GM12864 (cell line): ENCODE measurements around the gene TMEM132A.
A peak's percentile ranks its signal among the peaks of the same experiment; 100 is the strongest.

Source experiments
- DNase-seq: peaks from one replicate; pipeline ENCODE4 v3.0.0-alpha.2; 2011; ENCODE audit warnings: low read depth
- H3K4me3 ChIP-seq: 2 replicates; pipeline ENCODE4 v1.5.1; 2011; ENCODE audit warnings: mild to moderate bottlenecking, low read depth, low read length, control low read depth
- CTCF ChIP-seq: IDR thresholded peaks from 2 replicates; pipeline ENCODE4 v1.5.1; 2011; ENCODE audit warnings: low read depth, mild to moderate bottlenecking, moderate library complexity, low read length, control low read depth, inconsistent platforms; ENCODE audit errors: missing control alignments

The TMEM132A gene

GRCh38 chr11:60964801-60965200, 40.5 kb downstream of the TMEM132A start:
- TF ChIP-seq CTCF = no peak
- no peak for DNase-seq
- no peak overlapping the region for H3K4me3 ChIP-seq

GRCh38 chr11:60966890-60967289, 42.6 kb downstream of the TMEM132A start:
- DNase-seq = no peak

GRCh38 chr11:60968223-60968622, 44.0 kb downstream of the TMEM132A start:
- no peak overlapping the region for H3K4me3 ChIP-seq
- no peak for TF ChIP-seq CTCF
- DNase-seq = no peak

More at GRCh38 chr11:60966890-60967289, 42.6 kb downstream of the TMEM132A start:
- H3K4me3 ChIP-seq = no peak overlapping the region
- no peak for TF ChIP-seq CTCF

GRCh38 chr11:60970369-60970774, 46.1 kb downstream of the TMEM132A start:
- DNase-seq = no peak
- no peak overlapping the region for H3K4me3 ChIP-seq
- TF ChIP-seq CTCF = peak; percentile 93

- H3K4me3 ChIP-seq = no peak overlapping the region
- DNase-seq = no peak
- no peak for TF ChIP-seq CTCF
These were observed 46.6 kb downstream of the TMEM132A start for GRCh38 chr11:60970890-60971289.

- H3K4me3 ChIP-seq = no peak within 1 kb of the TSS; the same call in 1 of the 2 replicates
- no peak for TF ChIP-seq CTCF
- DNase-seq = no peak
These were observed 47.3 kb downstream of the TMEM132A start, which contains the start of gene CD6 for GRCh38 chr11:60971520-60971919. CD6 (plus strand) TSS chr11:60971680; CDS start chr11:60971866, 186 bp downstream.

GRCh38 chr11:60972182-60973030, 48.1 kb downstream of the TMEM132A start:
- no peak for TF ChIP-seq CTCF
- H3K4me3 ChIP-seq = no peak overlapping the region; the same call in 1 of the 2 replicates

More at GRCh38 chr11:60972182-60973030, 48.1 kb downstream of the TMEM132A start:
- no peak for DNase-seq
